ENCODE data around the gene STON1. TPM values are rescaled to one million over a fixed set of nuclear protein-coding genes. Genes with fewer than 3 reads are reported as not detected.

Gene STON1
- total RNA-seq, 1 experiment from 2014 or later = 5.5 TPM

GRCh38 chr2:48569433-48569832, 39.5 kb downstream of the STON1 start:
- Mint-ChIP-seq H3K9me3 (no peaks in the 10 kb centered on the region), H3K27ac (no peak overlapping the region), H3K27me3 (ENCODE audit: low read depth) (peaks cover 4% of the 10 kb centered on the region), H3K4me3 (no peak overlapping the region), H3K36me3 (ENCODE audit: insufficient read depth in 1 of 3, low read depth in 3 of 3) (peaks cover 0 to 7% (median 2%) of the 10 kb centered on the region in 3 experiments; a peak in 2 of 7 replicates), H3K4me1 (peaks cover 10 to 17% of the 10 kb centered on the region in 2 experiments)
- Histone ChIP-seq H3K14ac (ENCODE audit: insufficient read depth, low read length) (no peak overlapping the region), H3K23ac (ENCODE audit: insufficient read length, low read depth, low read length) (no peak overlapping the region), H4K5ac (ENCODE audit: insufficient read length, low read depth, low read length) (no peak overlapping the region), H2BK120ac (ENCODE audit: low read depth, low read length, poor library complexity, severe bottlenecking) (no peak overlapping the region), H3K56ac (ENCODE audit: insufficient read length, low read depth, low read length) (no peak overlapping the region), H2BK15ac (ENCODE audit: low read depth, low read length) (no peak overlapping the region), H3K18ac (ENCODE audit: insufficient read length, low read depth, low read length) (no peak overlapping the region), H3K9me3 (ENCODE audit: control insufficient read depth, low read depth, low read length) (no peaks in the 10 kb centered on the region), H2BK20ac (ENCODE audit: low read depth, low read length, poor library complexity, severe bottlenecking) (no peak overlapping the region), H3K4me1 (ENCODE audit: insufficient read depth, low read length) (no peaks in the 10 kb centered on the region), H2BK12ac (ENCODE audit: insufficient read length, low read depth, low read length) (no peak overlapping the region), H3K4me2 (ENCODE audit: insufficient read depth, insufficient read length, low read length) (no peak overlapping the region), H2AFZ (ENCODE audit: low read length) (no peak overlapping the region), H4K8ac (replicated peaks; ENCODE audit: insufficient read length, low read depth, low read length) (no peak overlapping the region), H3K4ac (ENCODE audit: low read depth, low read length) (no peak overlapping the region), H3K23me2 (ENCODE audit: insufficient read length, low read depth, low read length, poor library complexity, severe bottlenecking) (no peaks in the 10 kb centered on the region), H4K91ac (ENCODE audit: insufficient read length, low read depth, low read length) (no peak overlapping the region), H3K9ac (ENCODE audit: extremely low read depth, insufficient read length, low read length) (no peak overlapping the region), H3T11ph (ENCODE audit: low read length) (no peak overlapping the region), H2BK5ac (ENCODE audit: insufficient read length, low read length) (no peak overlapping the region), H3K79me1 (ENCODE audit: insufficient read depth, low read depth, low read length, poor library complexity, severe bottlenecking) (no peaks in the 10 kb centered on the region), H4K20me1 (ENCODE audit: control insufficient read depth, insufficient read depth, insufficient read length) (no peaks in the 10 kb centered on the region), H2AK5ac (ENCODE audit: insufficient read length, low read length) (no peak overlapping the region), H3K27me3 (ENCODE audit: insufficient read depth, low read length) (no peaks in the 10 kb centered on the region), H3K79me2 (ENCODE audit: insufficient read depth, low read length) (no peaks in the 10 kb centered on the region), H3K27ac (ENCODE audit: insufficient read length, low read depth, low read length) (no peak overlapping the region)
- TF ChIP-seq CTCF (conservative IDR thresholded peaks at IDR 0.05) = no peak
- DNase-seq = no peak

Measured in H9 (cell line).